Astrocyte of the cerebellum (primary cell): Measurements from ENCODE around the gene DOK3.
A peak's percentile ranks its signal among the peaks of the same experiment; 100 is the strongest.

Source experiments
- DNase-seq: peaks from one replicate; pipeline ENCODE4 v3.0.0-alpha.2; 2011; ENCODE audit warnings: low read depth
- H3K4me3 ChIP-seq: 2 replicates; pipeline ENCODE4 v1.5.1; 2011; ENCODE audit warnings: mild to moderate bottlenecking, low read depth, low read length, moderate library complexity
- in situ Hi-C: cut with HindIII; loops from 2 replicates; pipeline ENCODE4 v1.10.0; 2017; ENCODE audit warnings: low sequenced_read_pairs
- TF ChIP-seq, protein P1 (sequence below): IDR thresholded peaks from 2 replicates; pipeline ENCODE4 v1.5.1; 2012; ENCODE audit warnings: low read length, low read depth, moderate library complexity, mild to moderate bottlenecking; ENCODE audit errors: missing control alignments

DOK3 gene

DNA sequence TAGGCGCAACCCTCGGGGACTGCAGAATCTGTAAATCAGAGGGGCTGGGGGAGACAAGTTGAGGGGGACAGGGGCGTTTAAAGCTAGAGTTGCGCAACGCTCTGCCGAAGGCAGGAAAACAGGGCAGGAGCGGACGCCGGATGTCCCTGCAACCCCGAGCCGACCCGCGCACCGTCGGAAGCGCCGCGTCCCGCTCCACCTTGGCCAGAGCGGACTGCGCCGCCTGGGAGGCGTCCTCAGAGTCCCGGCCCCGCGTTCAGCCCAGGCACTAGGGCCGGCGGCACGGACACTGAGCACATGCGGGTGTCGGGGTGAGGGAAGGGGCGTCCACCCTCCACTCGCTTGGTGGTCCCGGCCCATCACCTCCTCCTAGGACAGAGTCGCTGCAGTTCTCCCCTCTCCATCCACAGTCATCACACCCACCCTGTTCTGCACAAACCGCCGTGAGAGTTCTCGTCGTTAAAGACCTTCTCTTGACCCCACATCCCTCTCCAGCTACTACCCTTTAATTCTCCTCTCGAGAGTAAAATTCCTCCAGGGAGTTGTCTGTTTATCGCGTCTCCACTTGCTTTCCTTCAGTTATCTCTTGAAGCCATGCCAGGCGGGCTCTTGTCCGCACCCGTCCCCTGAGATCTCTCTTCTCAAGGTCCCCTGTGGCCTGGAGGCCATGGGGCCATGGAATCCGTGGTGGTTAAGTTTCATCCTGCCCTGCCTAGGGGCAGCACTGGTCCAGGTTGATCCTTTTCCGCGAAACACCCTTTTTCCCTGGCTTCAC is 11.4 kb downstream of the DOK3 start:
- no peak for DNase-seq
- peak overlapping the region; percentile 83 for H3K4me3 ChIP-seq
- in situ Hi-C loops = no loop called here
- TF ChIP-seq, protein P1, sequence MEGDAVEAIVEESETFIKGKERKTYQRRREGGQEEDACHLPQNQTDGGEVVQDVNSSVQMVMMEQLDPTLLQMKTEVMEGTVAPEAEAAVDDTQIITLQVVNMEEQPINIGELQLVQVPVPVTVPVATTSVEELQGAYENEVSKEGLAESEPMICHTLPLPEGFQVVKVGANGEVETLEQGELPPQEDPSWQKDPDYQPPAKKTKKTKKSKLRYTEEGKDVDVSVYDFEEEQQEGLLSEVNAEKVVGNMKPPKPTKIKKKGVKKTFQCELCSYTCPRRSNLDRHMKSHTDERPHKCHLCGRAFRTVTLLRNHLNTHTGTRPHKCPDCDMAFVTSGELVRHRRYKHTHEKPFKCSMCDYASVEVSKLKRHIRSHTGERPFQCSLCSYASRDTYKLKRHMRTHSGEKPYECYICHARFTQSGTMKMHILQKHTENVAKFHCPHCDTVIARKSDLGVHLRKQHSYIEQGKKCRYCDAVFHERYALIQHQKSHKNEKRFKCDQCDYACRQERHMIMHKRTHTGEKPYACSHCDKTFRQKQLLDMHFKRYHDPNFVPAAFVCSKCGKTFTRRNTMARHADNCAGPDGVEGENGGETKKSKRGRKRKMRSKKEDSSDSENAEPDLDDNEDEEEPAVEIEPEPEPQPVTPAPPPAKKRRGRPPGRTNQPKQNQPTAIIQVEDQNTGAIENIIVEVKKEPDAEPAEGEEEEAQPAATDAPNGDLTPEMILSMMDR = no peak

DNA sequence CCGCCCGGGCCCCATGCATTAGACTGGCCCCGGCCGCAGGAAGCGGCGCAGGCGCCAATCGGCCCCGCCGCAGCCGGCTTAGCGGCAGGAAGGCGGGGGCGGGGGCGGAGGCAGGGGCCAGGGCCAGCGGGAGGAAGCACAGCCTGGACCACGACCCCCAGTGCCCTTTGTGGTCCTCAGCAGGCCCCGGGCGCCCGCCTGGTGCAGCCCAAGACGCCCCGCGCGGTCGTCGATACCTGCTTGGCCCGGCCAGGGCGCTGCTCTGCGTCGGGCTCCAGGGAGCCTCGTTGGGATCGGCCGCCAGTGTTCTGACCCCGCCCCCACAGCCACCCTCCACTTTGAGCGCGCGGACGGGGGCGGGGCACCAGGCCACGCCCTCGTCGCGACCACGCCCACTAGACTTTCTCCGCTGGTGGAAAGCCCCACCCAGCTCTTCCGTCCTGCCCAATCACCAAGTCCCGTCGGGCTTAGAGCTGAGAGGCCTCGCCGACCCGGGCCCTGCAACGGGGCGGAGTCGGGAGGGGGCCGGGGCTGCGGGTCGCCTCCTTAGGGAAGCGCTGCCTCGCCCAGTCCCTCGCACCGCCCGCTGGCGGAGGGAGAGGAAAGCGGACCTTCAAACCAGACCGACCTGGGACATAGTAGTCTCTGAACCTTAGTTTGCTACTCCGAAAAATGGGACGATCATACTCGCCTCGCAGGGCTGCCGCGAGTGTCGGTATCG is 12.2 kb downstream of the DOK3 start, which contains the start of gene PDLIM7:
Gene PDLIM7 (minus strand): TSS at position 313 of the 721 bp plus-strand sequence. CDS start 1,092 bp downstream, outside the sequence.
- TF ChIP-seq, protein P1 = no peak
- in situ Hi-C loops = no loop called here
- peak; percentile 89 for DNase-seq

DNA sequence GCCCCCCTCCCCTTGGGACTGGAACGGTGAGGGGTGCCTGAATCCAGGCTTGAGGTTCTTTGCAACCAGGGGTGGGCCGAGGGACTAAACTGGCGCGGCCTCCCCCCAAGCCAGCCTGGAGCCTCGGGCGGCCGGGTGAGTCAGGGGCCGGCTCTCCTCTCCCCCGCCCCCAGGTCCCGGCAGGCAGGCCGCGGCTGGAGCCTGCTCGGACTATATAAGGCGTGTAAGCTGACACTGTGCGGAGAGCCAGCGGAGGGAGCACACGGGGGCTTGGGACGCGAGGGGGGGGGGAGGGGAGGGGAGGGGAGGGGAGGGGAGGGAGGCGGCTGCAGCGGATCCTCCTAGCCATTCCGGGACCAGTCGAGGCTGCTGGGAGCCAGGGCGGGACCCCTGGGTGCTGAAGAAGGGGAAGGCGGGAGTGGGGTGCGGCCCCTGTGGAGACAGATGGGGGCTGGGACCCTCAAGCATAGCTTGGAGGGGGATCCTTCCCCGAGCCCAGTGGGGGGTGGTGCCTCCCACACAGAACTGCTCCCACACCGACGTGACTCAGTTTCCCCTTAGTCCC is 12.8 kb downstream of the DOK3 start:
- TF ChIP-seq, protein P1 = no peak
- H3K4me3 ChIP-seq = peak overlapping the region; percentile 83
- DNase-seq = peak; percentile 85
- in situ Hi-C loops = no loop called here

More for the DNA sequence above, 12.2 kb downstream of the DOK3 start, which contains the start of gene PDLIM7:
- peak within 1 kb of the TSS; percentile 83 for H3K4me3 ChIP-seq

DNA sequence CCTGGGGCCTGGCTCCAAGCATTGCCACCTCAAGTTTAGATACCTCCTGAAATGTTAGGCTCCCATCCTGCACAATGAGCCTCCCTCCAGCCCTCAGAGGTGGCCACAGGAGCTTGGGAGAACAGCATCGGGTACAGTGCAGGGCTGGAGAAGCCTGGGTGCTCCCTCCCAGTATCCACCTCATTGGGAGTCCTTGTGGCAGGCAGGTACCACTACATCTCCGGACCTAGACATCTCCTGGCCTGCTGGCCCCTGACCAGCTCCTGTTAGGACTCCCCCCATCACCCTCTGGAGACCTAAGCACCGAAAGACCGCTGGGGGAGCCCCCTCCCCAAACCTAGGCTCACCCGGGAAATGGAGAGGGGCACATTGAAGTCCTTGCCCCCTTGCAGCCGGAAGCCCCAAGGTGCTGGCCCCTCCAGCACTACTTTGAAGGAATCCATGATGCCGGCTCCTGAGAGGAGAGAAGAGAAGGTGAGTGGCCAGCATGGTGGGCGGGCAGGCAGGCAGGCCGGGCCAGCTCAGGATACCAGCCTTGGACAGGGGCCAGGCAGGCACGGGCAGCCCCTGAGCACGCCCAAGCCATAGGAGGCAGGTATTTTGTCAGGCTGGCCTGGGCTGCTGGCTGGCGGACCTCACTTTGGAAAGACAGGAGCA is 13.4 kb downstream of the DOK3 start:
- in situ Hi-C loops = no loop called here
- H3K4me3 ChIP-seq = peak overlapping the region; percentile 83
- TF ChIP-seq, protein P1 = peak; percentile 62
- DNase-seq = no peak

DNA sequence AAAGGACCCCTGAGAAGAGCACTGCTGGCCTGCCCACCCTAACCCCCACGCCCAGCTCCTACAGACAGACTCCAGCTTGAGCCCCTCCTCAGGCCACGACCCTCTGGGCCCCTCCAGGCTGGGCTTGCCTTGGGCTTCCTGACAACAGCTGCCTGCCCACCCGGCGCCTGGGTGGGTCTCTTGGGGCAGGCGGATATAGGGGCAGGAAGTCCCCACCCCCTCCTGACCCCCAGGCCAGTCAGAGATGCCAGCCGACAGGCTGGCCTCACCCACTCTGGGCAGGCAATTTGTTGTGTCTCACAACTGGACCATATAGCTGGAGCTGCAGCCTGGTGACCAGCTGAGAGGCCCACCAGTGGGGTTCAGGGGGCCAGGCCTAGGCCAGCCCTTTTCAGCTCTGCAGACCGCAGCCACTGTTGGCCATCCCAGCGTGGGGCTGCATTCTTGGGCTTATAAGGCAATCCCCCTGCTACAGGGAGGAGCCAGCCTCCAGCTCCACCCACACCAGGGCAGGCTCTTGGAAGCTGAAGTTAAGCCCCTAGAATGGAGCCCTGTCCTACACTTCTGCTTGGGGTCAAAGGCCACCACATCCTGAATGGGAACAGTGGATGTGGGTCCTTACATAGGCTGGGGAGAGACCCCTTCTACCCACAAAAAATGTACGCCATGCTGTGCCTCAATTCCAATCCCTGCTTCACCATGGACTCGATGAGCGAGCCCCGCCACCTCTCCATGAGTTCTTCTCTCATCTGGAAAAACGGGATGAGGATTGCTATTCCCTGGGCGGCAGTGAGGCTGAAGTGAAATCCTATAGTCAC is 14.2 kb downstream of the DOK3 start:
- in situ Hi-C loops = no loop called here
- peak overlapping the region; percentile 83 for H3K4me3 ChIP-seq
- peak; percentile 87 for DNase-seq
- TF ChIP-seq, protein P1 = no peak
